H1 (cell line): ENCODE results near the gene P2RY11. TPM values are rescaled to one million over a fixed set of nuclear protein-coding genes. Genes with fewer than 3 reads are reported as not detected.

Source experiments
- CTCF ChIA-PET: fragments of 300-600 bp; sonication (Branson Sonifier 250); formaldehyde crosslinking; loops from one replicate; lab custom pipeline; 2021; ENCODE audit not compliant: partially characterized antibody; lab: Charles Lee
- POLR2A ChIA-PET: fragments of 300-600 bp; sonication (Branson Sonifier 250); formaldehyde crosslinking; loops from one replicate; lab custom pipeline; 2021; ENCODE audit warnings: inconsistent platforms; ENCODE audit not compliant: partially characterized antibody; lab: Charles Lee
- DNase-seq, 2 experiments: peaks; one replicate each; pipeline versions ENCODE4 v3.0.0 to v3.0.0-alpha.2; 2010 to 2022; ENCODE audit warnings: low spot score in 2 of 2, low read depth in 1 of 2, mixed read lengths in 1 of 2
- FAIRE-seq: peaks from 2 replicates; lab custom pipeline; 2011; peaks lifted over from hg19 to GRCh38; lab: Jason Lieb, UNC
- H2AFZ ChIP-seq: 2 replicates; pipeline ENCODE4 v1.8.1; 2012; ENCODE audit warnings: low read length, inconsistent platforms
- H2AK5ac ChIP-seq: 2 replicates; pipeline ENCODE4 v1.6.1; 2013; ENCODE audit warnings: low read depth, low read length
- H2BK120ac ChIP-seq: replicated peaks from 2 replicates; pipeline ENCODE3; 2013; ENCODE audit warnings: low read depth, low read length, inconsistent platforms
- H2BK12ac ChIP-seq: 2 replicates; pipeline ENCODE4 v1.6.1; 2013; ENCODE audit warnings: low read depth, low read length
- H2BK15ac ChIP-seq: 2 replicates; pipeline ENCODE4 v1.6.1; 2013; ENCODE audit warnings: low read length
- H2BK20ac ChIP-seq: 2 replicates; pipeline ENCODE4 v1.6.1; 2013; ENCODE audit warnings: low read length
- H2BK5ac ChIP-seq: 2 replicates; pipeline ENCODE4 v1.6.1; 2013; ENCODE audit warnings: low read depth, low read length
- H3K14ac ChIP-seq: 2 replicates; pipeline ENCODE4 v1.6.1; 2013; ENCODE audit warnings: inconsistent platforms; ENCODE audit not compliant: insufficient read length
- H3K18ac ChIP-seq: 2 replicates; pipeline ENCODE4 v1.6.1; 2013; ENCODE audit warnings: low read length; ENCODE audit errors: extremely low read depth
- H3K23ac ChIP-seq: 2 replicates; pipeline ENCODE4 v1.6.1; 2013; ENCODE audit warnings: inconsistent platforms; ENCODE audit not compliant: insufficient read length
- H3K23me2 ChIP-seq: 2 replicates; pipeline ENCODE4 v1.6.1; 2013; ENCODE audit warnings: low read depth, low read length
- H3K27ac ChIP-seq: 2 replicates; pipeline ENCODE4 v1.6.1; 2011; ENCODE audit warnings: low read depth, low read length, inconsistent platforms
- H3K27me3 ChIP-seq, 4 experiments: replicated peaks in 1 of 4; 1 replicate in 1 of 4; 2 replicates in 3 of 4; pipeline versions ENCODE4 v1.6.1 to v1.8.1; 2011 to 2013; ENCODE audit warnings: low read length in 3 of 4, mild to moderate bottlenecking in 3 of 4, inconsistent platforms in 2 of 4, mixed read lengths in 2 of 4, moderate library complexity in 1 of 4; ENCODE audit not compliant: control insufficient read depth in 3 of 4, insufficient read depth in 3 of 4; ENCODE audit errors: extremely low read depth in 1 of 4
- H3K36me3 ChIP-seq, 4 experiments: 2 replicates each; pipeline versions ENCODE4 v1.6.1 to v1.8.1; 2011 to 2013; ENCODE audit warnings: mild to moderate bottlenecking in 4 of 4, low read length in 3 of 4, moderate library complexity in 2 of 4, control low read depth in 1 of 4, inconsistent platforms in 1 of 4; ENCODE audit not compliant: insufficient read depth in 4 of 4, control insufficient read depth in 2 of 4
- H3K4ac ChIP-seq: replicated peaks from 2 replicates; pipeline ENCODE3; 2013; ENCODE audit warnings: low read length, low read depth, mixed read lengths, inconsistent platforms; ENCODE audit not compliant: insufficient read length
- H3K4me1 ChIP-seq, 4 experiments: replicated peaks in 1 of 4; 1 replicate in 1 of 4; 2 replicates in 3 of 4; pipeline versions ENCODE4 v1.6.1 to v1.8.1; 2011 to 2013; ENCODE audit warnings: low read length in 3 of 4, inconsistent platforms in 2 of 4, mixed read lengths in 1 of 4; ENCODE audit not compliant: insufficient read depth in 4 of 4, control insufficient read depth in 3 of 4
- H3K4me2 ChIP-seq, 2 experiments: 2 replicates each; pipeline versions ENCODE4 v1.6.1 to v1.8.1; 2011 to 2013; ENCODE audit warnings: low read depth in 2 of 2, low read length in 2 of 2, control low read depth in 1 of 2, inconsistent platforms in 1 of 2, mild to moderate bottlenecking in 1 of 2; ENCODE audit not compliant: insufficient read depth in 1 of 2
- H3K4me3 ChIP-seq, 4 experiments: fragments of 200-600, 300-600 bp in 1 of 4; sonication (generic), shearing (Covaris generic), sonication (Bioruptor Twin) in 1 of 4; 2 replicates each; pipeline versions ENCODE4 v1.5.1 to v1.8.1; 2011 to 2016; ENCODE audit warnings: low read length in 4 of 4, low read depth in 3 of 4, control low read depth in 2 of 4, inconsistent platforms in 2 of 4, mild to moderate bottlenecking in 2 of 4, mixed read lengths in 1 of 4, moderate library complexity in 1 of 4; ENCODE audit not compliant: insufficient read depth in 2 of 4; ENCODE audit errors: extremely low read depth in 1 of 4
- H3K56ac ChIP-seq: replicated peaks from 2 replicates; pipeline ENCODE3; 2013; ENCODE audit warnings: low read depth, mild to moderate bottlenecking, mixed read lengths, low read length, inconsistent platforms; ENCODE audit not compliant: insufficient read length
- H3K79me1 ChIP-seq: 2 replicates; pipeline ENCODE4 v1.6.1; 2013; ENCODE audit warnings: low read depth, low read length, control low read depth
- H3K79me2 ChIP-seq, 2 experiments: 2 replicates each; pipeline versions ENCODE4 v1.6.1 to v1.8.1; 2012 to 2013; ENCODE audit warnings: low read length in 2 of 2, mild to moderate bottlenecking in 2 of 2, inconsistent platforms in 1 of 2; ENCODE audit not compliant: insufficient read depth in 2 of 2, control insufficient read depth in 1 of 2
- H3K9ac ChIP-seq, 4 experiments: replicated peaks in 1 of 4; 1 replicate in 1 of 4; 2 replicates in 3 of 4; pipeline versions ENCODE4 v1.6.1 to v1.8.1; 2011 to 2013; ENCODE audit warnings: low read depth in 3 of 4, low read length in 3 of 4, control low read depth in 2 of 4, mild to moderate bottlenecking in 2 of 4, moderate library complexity in 2 of 4, inconsistent platforms in 1 of 4; ENCODE audit errors: extremely low read depth in 1 of 4
- H3K9me3 ChIP-seq, 2 experiments: 2 replicates each; pipeline versions ENCODE4 v1.6.1 to v1.8.1; 2012 to 2013; ENCODE audit warnings: mild to moderate bottlenecking in 2 of 2, moderate library complexity in 2 of 2, control low read depth in 1 of 2, inconsistent platforms in 1 of 2, low read depth in 1 of 2, low read length in 1 of 2, mixed read lengths in 1 of 2; ENCODE audit not compliant: insufficient read depth in 2 of 2
- H4K20me1 ChIP-seq, 2 experiments: replicated peaks in 1 of 2; 2 replicates each; pipeline versions ENCODE3 to v1.8.1; 2011 to 2013; ENCODE audit warnings: inconsistent platforms in 2 of 2, low read length in 2 of 2, mild to moderate bottlenecking in 1 of 2; ENCODE audit not compliant: insufficient read depth in 2 of 2, control insufficient read depth in 1 of 2
- H4K5ac ChIP-seq: 2 replicates; pipeline ENCODE4 v1.6.1; 2013; ENCODE audit warnings: low read length, low read depth, mixed read lengths, inconsistent platforms; ENCODE audit not compliant: insufficient read length
- H4K8ac ChIP-seq: 2 replicates; pipeline ENCODE4 v1.8.0; 2013; ENCODE audit warnings: mild to moderate bottlenecking, moderate library complexity, low read length, inconsistent platforms; ENCODE audit not compliant: insufficient read depth; ENCODE audit errors: extremely low read depth
- H4K91ac ChIP-seq: replicated peaks from 2 replicates; pipeline ENCODE3; 2013; ENCODE audit warnings: low read length, mixed read lengths, inconsistent platforms; ENCODE audit not compliant: insufficient read length
- EZH2 ChIP-seq: fragments of 200-600 bp; sonication (generic); IDR thresholded peaks from 2 replicates; pipeline ENCODE4 v1.7.1; 2012; ENCODE audit warnings: low read depth, mild to moderate bottlenecking, moderate library complexity, low read length, inconsistent platforms; ENCODE audit not compliant: severe bottlenecking
- WGBS, 2 experiments: shearing (Covaris generic) in 1 of 2; methylation state at CpG; one replicate each; pipeline versions ENCODE4 v1.1.6 to v1.1.7; 2013 to 2015; ENCODE audit warnings: low lambda C conversion rate in 2 of 2, mixed read lengths in 2 of 2, inconsistent platforms in 1 of 2, low coverage in 1 of 2, missing lambda C conversion rate in 1 of 2; ENCODE audit not compliant: insufficient replicate concordance in 2 of 2, insufficient coverage in 1 of 2, insufficient read length in 1 of 2; ENCODE audit errors: extremely low coverage in 1 of 2, missing lambda C conversion rate in 1 of 2; 5-methylcytosine and 5-hydroxymethylcytosine counted together
- polyA plus RNA-seq, 7 experiments: library from polyadenylated mRNA; depleted of rRNA in 3 of 7; stranded (reverse) in 5 of 7; unstranded in 2 of 7; fragments of >200 nt in 5 of 7; fragments of 200-250 nt in 2 of 7; gene quantifications; 1 replicate in 5 of 7; 2 replicates in 1 of 7; 4 replicates in 1 of 7; pipeline versions ENCODE4 v1.2.1 to v1.2.3, GENCODE V29; 2011 to 2013; ENCODE audit warnings: missing spikeins in 2 of 7, mixed read lengths in 2 of 7
- total RNA-seq: library from RNA; stranded (reverse); fragmentation: NEBNext Ultra II Directional; extraction: Animal tissue kit (Norgen Biotek cat#: 25700); gene quantifications from 2 replicates; pipeline ENCODE4 v1.2.1, GENCODE V29; 2021

P2RY11 gene
- total and polyA plus RNA-seq, 2 of the 8 experiments (the other 6 are each of a cell fraction or from before 2014, with no cell fraction given), result 9.2 to 18.0 TPM

DNA sequence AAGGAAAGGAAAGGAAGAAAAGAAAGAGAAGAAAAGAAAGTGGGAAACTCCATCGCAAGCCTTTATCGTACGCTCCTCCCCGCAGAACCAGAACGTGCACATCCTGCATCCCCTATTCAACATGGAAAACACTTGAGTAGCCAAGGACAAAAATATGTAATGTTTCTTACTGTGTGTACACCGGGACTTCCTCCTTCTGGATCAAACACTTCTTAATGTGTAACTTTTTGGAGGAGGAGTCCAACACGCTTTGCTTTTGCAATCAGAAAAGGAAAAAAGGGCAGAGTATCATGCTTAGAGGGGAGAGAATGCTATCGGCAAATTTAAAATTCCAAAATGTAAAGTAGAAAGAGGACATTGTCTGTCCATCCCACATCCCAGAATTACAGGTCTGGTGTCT, 33.2 kb upstream of the P2RY11 start:
- Histone ChIP-seq H3K79me1 (no peaks in the 10 kb centered on the region), H4K8ac (no peak overlapping the region), H3K36me3 (no peaks in the 10 kb centered on the region), H3K56ac (no peak overlapping the region), H2BK12ac (no peak overlapping the region), H3K18ac (no peak overlapping the region), H3K23me2 (no peaks in the 10 kb centered on the region), H4K91ac (no peak overlapping the region), H3K4me1 (no peaks in the 10 kb centered on the region), H3K79me2 (no peaks in the 10 kb centered on the region), H3K9ac (no peak overlapping the region), H2AK5ac (no peak overlapping the region), H4K5ac (no peak overlapping the region), H3K4me2 (no peak overlapping the region), H3K4ac (no peak overlapping the region), H4K20me1 (no peaks in the 10 kb centered on the region), H3K23ac (no peak overlapping the region), H3K27me3 (peaks cover 0 to 2% (median 0%) of the 10 kb centered on the region in 4 experiments; a peak in 1 of 7 replicates), H3K9me3 (peaks cover 10 to 12% of the 10 kb centered on the region in 2 experiments), H2BK20ac (no peak overlapping the region), H2BK5ac (no peak overlapping the region), H2AFZ (no peak overlapping the region), H2BK120ac (no peak overlapping the region), H3K27ac (no peak overlapping the region), H3K4me3 (no peak overlapping the region), H3K14ac (no peak overlapping the region), H2BK15ac (no peak overlapping the region)
- CTCF ChIA-PET, result no interaction called here
- DNase-seq (no peak), FAIRE-seq (no peak)
- no peak for TF ChIP-seq EZH2
- POLR2A ChIA-PET, result no interaction called here
- 90% methylated on average over 7 of the region's 8 CpGs; no CpG with 5 or more reads in 1 of the 2 experiments for WGBS, 2 experiments
